Peyer's patch (tissue), 4 donors: ENCODE measurements around the gene EXOC3. TPM values are rescaled to one million over a fixed set of nuclear protein-coding genes. Genes with fewer than 3 reads are reported as not detected.

Experiments
- DNase-seq, 3 donors: peaks; one replicate each; pipeline ENCODE4 v3.0.0-alpha.2; 2017 to 2019
- H3K27ac ChIP-seq, 4 donors: fragments of 200-600 bp; sonication (generic); one replicate each; pipeline ENCODE4 v1.5.1; 2016 to 2019
- H3K27me3 ChIP-seq, 2 donors: fragments of 200-600 bp; sonication (generic); one replicate each; pipeline ENCODE4 v1.5.1; 2019
- H3K36me3 ChIP-seq, 3 donors: fragments of 200-600 bp; sonication (generic); one replicate each; pipeline ENCODE4 v1.5.1; 2016 to 2019
- H3K4me1 ChIP-seq, 4 donors: fragments of 200-600 bp; sonication (generic); one replicate each; pipeline ENCODE4 v1.5.1; 2016 to 2019
- H3K4me3 ChIP-seq, 4 donors: fragments of 200-600 bp; sonication (generic); 1 replicate in 3 of 4; 2 replicates in 1 of 4; pipeline ENCODE4 v1.5.1; 2016 to 2019; ENCODE audit warnings: mild to moderate bottlenecking in 1 of 4
- H3K9me3 ChIP-seq, 4 donors: fragments of 200-600 bp; sonication (generic); one replicate each; pipeline ENCODE4 v1.5.1; 2016 to 2019; ENCODE audit warnings: mild to moderate bottlenecking in 1 of 4
- POLR2A ChIP-seq, 2 donors: fragments of 450-650 bp; IDR thresholded peaks; one replicate each; pipeline ENCODE4 v1.5.1; 2017; ENCODE audit warnings: antibody characterized with exemption in 2 of 2, mild to moderate bottlenecking in 2 of 2, moderate library complexity in 2 of 2
- total RNA-seq, 4 donors: library from RNA; depleted of rRNA; stranded (reverse); fragments of >200 nt; gene quantifications; one replicate each; pipeline ENCODE4 v1.1.0, GENCODE V29; 2016
- TF ChIP-seq, protein P1 (sequence below), 6 experiments: fragments of 450-650 bp in 4 of 6; fragments of 200-600 bp in 2 of 6; sonication (generic) in 1 of 6; IDR thresholded peaks; one replicate each; pipeline ENCODE4 v1.5.1; 2017 to 2019; ENCODE audit warnings: antibody characterized with exemption in 6 of 6, mild to moderate bottlenecking in 3 of 6, moderate library complexity in 1 of 6

EXOC3 gene
- total RNA-seq, 4 donors from 2014 or later, result 74.3 to 201 (median 141) TPM

DNA sequence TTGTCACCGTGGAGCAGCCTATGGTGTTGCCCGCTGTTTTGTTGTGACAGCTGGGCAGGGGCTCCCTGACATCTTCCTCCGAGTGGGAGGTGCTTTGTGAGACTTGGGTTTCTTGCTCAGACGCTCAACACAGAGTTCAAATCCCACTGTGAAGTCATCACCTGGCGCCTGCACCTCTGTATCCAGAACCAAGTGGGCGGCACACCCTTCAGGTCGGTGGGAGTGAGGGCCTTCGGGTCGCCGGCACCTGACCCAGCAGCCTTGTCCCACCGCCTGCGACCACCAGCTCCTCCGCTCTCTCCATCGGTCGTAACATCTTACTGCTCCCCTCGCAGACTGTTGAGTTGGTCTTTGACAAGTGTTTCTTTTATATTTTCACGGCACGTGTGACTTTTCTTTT lies 37.6 kb upstream of the EXOC3 start:
- H3K36me3 ChIP-seq, result no peaks in the 10 kb centered on the region
- peaks cover 0 to 1% (median 0%) of the 10 kb centered on the region in 4 donors for H3K4me1 ChIP-seq
- DNase-seq, result peak in 1 of 3 donors; percentile 7
- TF ChIP-seq, protein P1, sequence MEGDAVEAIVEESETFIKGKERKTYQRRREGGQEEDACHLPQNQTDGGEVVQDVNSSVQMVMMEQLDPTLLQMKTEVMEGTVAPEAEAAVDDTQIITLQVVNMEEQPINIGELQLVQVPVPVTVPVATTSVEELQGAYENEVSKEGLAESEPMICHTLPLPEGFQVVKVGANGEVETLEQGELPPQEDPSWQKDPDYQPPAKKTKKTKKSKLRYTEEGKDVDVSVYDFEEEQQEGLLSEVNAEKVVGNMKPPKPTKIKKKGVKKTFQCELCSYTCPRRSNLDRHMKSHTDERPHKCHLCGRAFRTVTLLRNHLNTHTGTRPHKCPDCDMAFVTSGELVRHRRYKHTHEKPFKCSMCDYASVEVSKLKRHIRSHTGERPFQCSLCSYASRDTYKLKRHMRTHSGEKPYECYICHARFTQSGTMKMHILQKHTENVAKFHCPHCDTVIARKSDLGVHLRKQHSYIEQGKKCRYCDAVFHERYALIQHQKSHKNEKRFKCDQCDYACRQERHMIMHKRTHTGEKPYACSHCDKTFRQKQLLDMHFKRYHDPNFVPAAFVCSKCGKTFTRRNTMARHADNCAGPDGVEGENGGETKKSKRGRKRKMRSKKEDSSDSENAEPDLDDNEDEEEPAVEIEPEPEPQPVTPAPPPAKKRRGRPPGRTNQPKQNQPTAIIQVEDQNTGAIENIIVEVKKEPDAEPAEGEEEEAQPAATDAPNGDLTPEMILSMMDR (IDR thresholded peaks at IDR 0.05), result no peak
- no peak for TF ChIP-seq POLR2A (IDR thresholded peaks at IDR 0.05)
- no peak overlapping the region for H3K4me3 ChIP-seq
- no peaks in the 10 kb centered on the region for H3K9me3 ChIP-seq
- H3K27me3 ChIP-seq, result no peaks in the 10 kb centered on the region
- H3K27ac ChIP-seq, result no peak overlapping the region

DNA sequence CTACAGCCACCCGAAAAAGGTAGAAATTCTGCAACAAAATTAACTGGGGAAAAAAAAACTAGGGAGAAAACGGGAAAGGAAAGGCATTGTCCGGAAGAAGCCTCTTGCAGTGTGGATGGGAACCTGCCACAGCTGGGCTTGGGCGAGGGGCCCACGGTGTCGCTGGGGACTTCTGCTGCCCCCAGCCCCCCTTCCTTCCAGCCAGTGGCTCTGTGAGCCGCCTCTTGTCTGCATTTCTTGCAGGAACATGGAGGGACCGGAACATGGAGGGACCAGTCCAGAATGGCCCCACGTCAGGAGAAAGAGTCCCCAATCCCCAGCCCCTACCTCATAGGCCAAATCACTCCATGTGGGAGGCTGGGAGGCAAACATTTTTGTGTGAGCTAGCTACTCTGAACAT lies 36.9 kb upstream of the EXOC3 start:
- Histone ChIP-seq H3K4me1 (no peaks in the 10 kb centered on the region), H3K27me3 (no peaks in the 10 kb centered on the region), H3K9me3 (no peaks in the 10 kb centered on the region), H3K27ac (no peak overlapping the region), H3K4me3 (no peak overlapping the region), H3K36me3 (no peaks in the 10 kb centered on the region)
- peak in 1 of 3 donors; percentile 1 for DNase-seq
- TF ChIP-seq POLR2A (IDR thresholded peaks at IDR 0.05), result no peak
- TF ChIP-seq, protein P1 (IDR thresholded peaks at IDR 0.05), result no peak

DNA sequence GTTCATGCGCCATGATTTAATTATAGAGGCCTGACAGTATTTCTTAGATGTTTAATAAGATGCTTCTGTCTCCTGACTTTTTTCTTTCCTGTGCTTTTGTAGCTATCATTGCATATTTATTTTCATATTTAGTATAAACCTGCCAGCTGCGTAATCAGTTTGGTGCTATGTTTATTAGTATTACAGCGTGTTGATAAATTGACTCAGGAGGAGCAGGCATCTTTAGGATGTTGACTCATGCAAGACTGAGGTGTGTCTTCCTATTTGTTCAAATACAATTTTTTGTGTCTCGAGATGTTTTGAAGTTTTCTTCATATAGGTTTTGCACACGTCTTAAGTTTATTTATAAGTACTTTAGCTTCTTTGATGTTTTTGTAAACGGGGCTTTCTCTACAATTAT lies 35.9 kb upstream of the EXOC3 start:
- Histone ChIP-seq H3K4me3 (no peak overlapping the region), H3K27me3 (no peaks in the 10 kb centered on the region), H3K36me3 (no peaks in the 10 kb centered on the region), H3K4me1 (no peaks in the 10 kb centered on the region), H3K9me3 (no peaks in the 10 kb centered on the region), H3K27ac (no peak overlapping the region)
- no peak for DNase-seq
- TF ChIP-seq POLR2A (IDR thresholded peaks at IDR 0.05), result no peak
- TF ChIP-seq, protein P1 (IDR thresholded peaks at IDR 0.05), result no peak

DNA sequence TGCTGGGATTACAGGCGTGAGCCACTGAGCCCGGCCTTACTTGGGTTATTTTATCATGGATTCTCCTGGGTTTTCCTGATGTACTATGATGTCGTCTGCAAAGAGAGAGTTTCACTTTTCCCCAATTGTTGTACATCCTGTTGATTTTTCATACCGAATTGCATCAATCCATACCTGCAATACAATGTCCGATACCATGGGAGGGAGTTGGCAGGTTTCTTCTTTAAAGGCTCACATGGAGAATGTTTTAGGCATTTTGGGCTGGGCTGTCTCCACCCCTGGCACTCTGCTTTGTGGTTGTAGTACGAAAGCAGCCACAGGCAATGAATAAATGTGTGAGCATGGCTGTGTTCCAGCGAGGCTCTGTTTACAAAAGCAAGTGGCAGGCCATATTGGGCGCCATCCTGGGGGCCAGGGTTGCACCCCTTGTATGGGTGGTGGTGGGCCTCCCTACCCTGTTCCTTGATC lies 35.1 kb upstream of the EXOC3 start:
- no peak for DNase-seq
- TF ChIP-seq POLR2A (IDR thresholded peaks at IDR 0.05), result no peak
- TF ChIP-seq, protein P1 (IDR thresholded peaks at IDR 0.05), result no peak
- Histone ChIP-seq H3K4me1 (no peaks in the 10 kb centered on the region), H3K27me3 (no peaks in the 10 kb centered on the region), H3K27ac (no peak overlapping the region), H3K4me3 (no peak overlapping the region), H3K36me3 (no peaks in the 10 kb centered on the region), H3K9me3 (no peaks in the 10 kb centered on the region)

DNA sequence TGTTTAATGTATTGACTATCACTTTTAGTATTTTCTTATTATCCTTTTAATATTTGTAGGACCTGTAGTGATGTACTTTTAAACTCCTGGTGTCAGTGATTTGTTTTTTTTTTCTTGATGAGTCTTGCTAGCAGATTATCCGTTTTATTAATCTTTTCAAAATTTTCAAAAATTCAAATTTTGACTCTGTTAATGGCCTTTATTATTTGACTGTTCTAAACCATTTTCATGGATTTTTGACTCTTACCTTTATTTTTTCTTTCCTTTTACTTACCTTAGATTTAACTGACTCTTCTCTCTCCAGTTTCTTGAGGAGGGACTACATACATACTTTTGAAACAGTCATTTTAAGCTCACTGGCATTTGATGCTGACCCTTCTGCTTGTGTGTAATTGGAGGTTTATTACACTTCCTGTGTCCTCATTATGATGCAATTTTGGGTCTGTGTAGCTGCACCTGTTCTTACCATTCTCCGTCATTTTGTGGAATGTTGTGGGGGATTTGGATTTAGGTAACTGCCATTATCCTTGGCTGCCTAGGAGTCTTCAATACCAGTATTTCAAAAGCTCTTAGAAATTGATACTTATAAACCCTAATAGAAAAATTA lies 32.0 kb upstream of the EXOC3 start:
- Histone ChIP-seq H3K36me3 (no peaks in the 10 kb centered on the region), H3K4me1 (no peaks in the 10 kb centered on the region), H3K27me3 (no peaks in the 10 kb centered on the region), H3K9me3 (no peaks in the 10 kb centered on the region), H3K27ac (no peak overlapping the region), H3K4me3 (no peak overlapping the region)
- DNase-seq, result no peak
- no peak for TF ChIP-seq POLR2A (IDR thresholded peaks at IDR 0.05)
- TF ChIP-seq, protein P1 (IDR thresholded peaks at IDR 0.05), result no peak
